Body of pancreas (tissue), 4 donors: ENCODE results near the gene KLHL13.

Experiments
- CTCF ChIP-seq, 7 experiments: fragments of 450-650 bp in 4 of 7; fragments of 200-600 bp in 3 of 7; sonication (generic) in 3 of 7; IDR thresholded peaks; one replicate each; pipeline ENCODE4 v1.5.1; 2016 to 2019; ENCODE audit warnings: antibody characterized with exemption in 7 of 7
- POLR2A ChIP-seq, 3 donors: fragments of 450-650 bp; IDR thresholded peaks; one replicate each; pipeline ENCODE4 v1.6.1; 2016; ENCODE audit warnings: antibody characterized with exemption in 3 of 3, mild to moderate bottlenecking in 2 of 3

GRCh38 chrX:118039591-118039990 is 77.0 kb downstream of the KLHL13 start:
- TF ChIP-seq CTCF (IDR thresholded peaks at IDR 0.05) (no peak), POLR2A (IDR thresholded peaks at IDR 0.05) (no peak)
